Activated CD4-positive, CD25-positive, alpha-beta regulatory T cell treated with anti-CD3 and anti-CD28 coated beads, Interleukin-2, amount 50 U/mL, for 24 hours (primary cell): ENCODE data around the gene PCDH15.

Experiments used
- ATAC-seq, 2 donors: fragments of 150-1000 bp; cut with Tn5 transposase; one replicate each; pipeline ENCODE4 v1.10.0; 2021; ENCODE audit warnings: mild to moderate bottlenecking in 1 of 2, moderate library complexity in 1 of 2

PCDH15 gene

GRCh38 chr10:54342058-54342457 lies 459.0 kb downstream of the PCDH15 start:
- no peak for ATAC-seq

GRCh38 chr10:54335296-54335695 lies 465.7 kb downstream of the PCDH15 start:
- ATAC-seq, result no peak

GRCh38 chr10:54319341-54319740 lies 481.7 kb downstream of the PCDH15 start:
- ATAC-seq, result no peak

GRCh38 chr10:54318470-54318869 lies 482.6 kb downstream of the PCDH15 start:
- no peak for ATAC-seq

GRCh38 chr10:54314430-54314829 lies 486.6 kb downstream of the PCDH15 start:
- ATAC-seq, result no peak

- no peak for ATAC-seq
Observed at GRCh38 chr10:54284526-54285193, 516.4 kb downstream of the PCDH15 start.

GRCh38 chr10:54282012-54282411 lies 519.0 kb downstream of the PCDH15 start:
- ATAC-seq, result no peak

GRCh38 chr10:54266395-54266794 lies 534.6 kb downstream of the PCDH15 start:
- no peak for ATAC-seq

- no peak for ATAC-seq
Observed at GRCh38 chr10:54262726-54263125, 538.3 kb downstream of the PCDH15 start.

- ATAC-seq, result no peak
Observed at GRCh38 chr10:54259104-54259503, 541.9 kb downstream of the PCDH15 start.

GRCh38 chr10:54234832-54235231 lies 566.2 kb downstream of the PCDH15 start:
- no peak for ATAC-seq

- ATAC-seq, result no peak
Observed at GRCh38 chr10:54203401-54203800, 597.6 kb downstream of the PCDH15 start.

- no peak for ATAC-seq
Observed at GRCh38 chr10:54198051-54198450, 603.0 kb downstream of the PCDH15 start.

GRCh38 chr10:54194806-54195205 lies 606.2 kb downstream of the PCDH15 start:
- no peak for ATAC-seq

GRCh38 chr10:54159924-54160323 lies 641.1 kb downstream of the PCDH15 start:
- no peak for ATAC-seq

- no peak for ATAC-seq
Observed at GRCh38 chr10:54148508-54148907, 652.5 kb downstream of the PCDH15 start.

- no peak for ATAC-seq
Observed at GRCh38 chr10:54139819-54140428, 661.1 kb downstream of the PCDH15 start.

- ATAC-seq, result no peak
Observed at GRCh38 chr10:54137396-54137795, 663.6 kb downstream of the PCDH15 start.

GRCh38 chr10:54133203-54133602 lies 667.8 kb downstream of the PCDH15 start:
- ATAC-seq, result no peak

- no peak for ATAC-seq
Observed at GRCh38 chr10:54131833-54132232, 669.2 kb downstream of the PCDH15 start.

- no peak for ATAC-seq
Observed at GRCh38 chr10:54130394-54130793, 670.6 kb downstream of the PCDH15 start.

GRCh38 chr10:54125098-54125747 lies 675.8 kb downstream of the PCDH15 start:
- no peak for ATAC-seq

GRCh38 chr10:54124209-54124885 lies 676.7 kb downstream of the PCDH15 start:
- ATAC-seq, result no peak

- ATAC-seq, result no peak
Observed at GRCh38 chr10:54120806-54121205, 680.2 kb downstream of the PCDH15 start.
